GM03348 (cell line): Measurements from ENCODE around the gene PPIL6.

Experiments used
- DNase-seq: peaks from one replicate; pipeline ENCODE4 v3.0.0; 2012; ENCODE audit warnings: low spot score

PPIL6 gene

GRCh38 chr6:109440331-109441068 lies at the start of gene PPIL6, which contains the start of gene SMPD2:
PPIL6 (minus strand) TSS chr6:109440628; CDS start chr6:109440590, 38 bp downstream.
SMPD2 (plus strand) TSS chr6:109440724; CDS start chr6:109441122, 398 bp downstream.
- peak; percentile 98 for DNase-seq

GRCh38 chr6:109488001-109488400 lies 47.6 kb upstream of the PPIL6 start:
- DNase-seq, result no peak

GRCh38 chr6:109486068-109486467 lies 45.6 kb upstream of the PPIL6 start:
- DNase-seq, result no peak

DNA sequence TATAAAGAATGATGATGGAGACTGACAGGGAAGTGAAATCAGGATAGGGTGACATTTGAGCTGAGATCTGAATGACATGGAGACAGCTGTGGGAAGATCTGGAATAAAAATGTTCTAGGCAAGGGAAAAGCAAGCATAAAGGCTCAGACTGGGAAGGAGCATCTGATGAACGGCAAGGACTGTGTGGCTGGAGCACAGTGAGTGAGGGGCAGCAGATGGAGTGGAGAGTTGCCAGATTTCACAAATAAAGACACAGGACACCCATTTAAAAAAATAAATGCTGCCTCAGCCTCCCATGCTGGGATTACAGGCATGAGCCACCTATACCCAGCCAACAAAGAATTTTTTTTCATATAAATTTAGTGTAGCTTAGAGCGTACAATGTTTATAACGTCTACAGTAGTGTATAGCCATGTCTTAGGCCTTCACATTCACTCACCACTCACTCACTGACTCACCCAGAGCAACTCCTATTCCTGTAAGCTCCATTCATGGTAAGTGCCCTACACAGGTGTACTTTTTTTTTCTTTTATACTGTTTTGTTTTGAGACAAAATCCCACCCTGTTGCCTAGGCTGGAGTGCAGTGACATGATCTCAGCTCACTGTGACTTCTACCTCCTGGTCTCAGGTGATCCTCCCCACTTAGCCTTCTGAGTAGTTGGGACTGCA lies 45.0 kb upstream of the PPIL6 start:
- no peak for DNase-seq

DNA sequence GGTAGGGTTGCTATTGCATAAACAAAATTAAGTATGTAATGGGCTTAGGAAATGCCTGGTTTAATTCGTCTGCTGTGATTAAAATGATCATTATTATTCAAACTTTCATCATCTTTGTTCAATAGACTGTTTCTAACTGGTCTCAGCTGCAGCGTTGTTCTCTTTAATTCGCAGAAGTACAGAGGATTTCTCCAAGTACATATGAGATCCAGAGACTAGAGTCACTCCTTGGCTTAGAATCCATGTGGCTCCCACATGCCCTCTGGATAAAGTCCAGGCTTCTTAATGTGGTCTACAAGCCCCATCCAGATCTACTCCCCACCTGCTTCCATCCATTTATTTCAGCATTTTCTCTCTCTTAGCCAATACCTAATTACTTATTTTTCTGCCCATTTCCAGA lies 43.7 kb upstream of the PPIL6 start:
- no peak for DNase-seq

GRCh38 chr6:109483735-109484057 lies 43.3 kb upstream of the PPIL6 start:
- no peak for DNase-seq

DNA sequence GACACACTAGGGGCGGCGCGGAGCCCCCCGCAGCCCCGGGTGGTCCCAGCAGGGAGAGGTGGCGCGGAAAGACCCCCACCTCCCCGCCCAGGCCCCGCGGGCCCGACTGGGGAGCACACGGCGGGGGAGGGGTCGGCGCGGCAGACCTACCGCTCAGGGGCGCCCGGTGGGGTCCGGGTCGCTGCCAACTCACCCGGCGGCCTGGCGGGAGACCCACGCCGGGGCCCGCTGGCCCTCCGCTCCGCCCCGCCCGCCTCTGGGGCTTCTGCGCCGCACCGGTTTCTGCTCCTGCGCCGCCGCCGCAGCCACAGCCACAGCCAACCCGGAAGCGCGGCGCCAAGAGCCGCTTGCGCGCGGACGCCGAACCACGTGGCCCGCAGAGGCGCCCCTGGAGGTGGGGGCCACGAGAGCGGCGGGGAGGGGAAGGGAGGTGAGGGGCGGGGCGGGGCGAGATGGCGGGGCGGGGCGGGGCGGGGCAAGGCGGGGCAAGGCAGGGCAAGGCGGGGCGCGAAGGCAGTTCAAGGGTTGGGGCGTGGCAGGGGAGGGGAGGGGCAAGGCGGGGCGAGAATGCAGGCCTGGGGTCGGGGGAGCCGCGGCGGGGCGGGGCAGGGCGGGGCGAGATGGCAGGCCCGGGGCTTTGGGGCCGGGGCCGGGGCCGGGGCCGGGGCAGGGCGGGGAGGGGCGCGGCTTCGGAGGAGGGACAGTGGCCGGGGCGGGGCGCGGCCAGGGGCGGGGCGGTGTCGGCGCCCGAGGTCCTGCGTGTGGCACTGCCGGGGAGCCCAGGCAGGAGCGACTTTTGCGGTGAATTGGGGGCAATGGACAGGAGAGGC lies 42.7 kb upstream of the PPIL6 start, which contains the start of gene ZBTB24:
ZBTB24 (minus strand) TSS at position 315 of the 830 bp plus-strand sequence. CDS start 1,193 bp downstream, outside the sequence.
- peak; percentile 97 for DNase-seq

DNA sequence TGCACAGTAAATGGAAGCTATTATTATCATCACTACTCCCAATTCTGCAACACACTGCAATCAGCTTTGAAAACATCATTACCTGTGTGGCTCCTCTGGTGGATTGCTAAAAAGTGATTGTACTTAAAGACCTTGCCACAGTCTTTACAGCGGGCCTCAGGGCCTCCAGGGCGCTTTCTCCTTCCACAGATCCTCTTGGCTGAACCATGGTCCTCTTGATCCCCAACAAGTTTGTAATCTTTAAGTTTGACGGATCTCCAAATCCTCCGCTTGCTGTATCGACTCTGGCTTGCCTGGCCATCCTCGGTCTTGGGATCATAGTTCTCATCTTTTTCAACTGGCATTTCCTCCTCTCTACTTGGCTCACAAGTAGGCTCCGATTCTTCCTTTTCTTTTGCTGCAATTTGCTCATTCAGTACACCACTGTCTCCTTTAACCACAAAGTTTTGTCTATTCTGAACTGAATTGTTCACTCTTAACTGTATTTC lies 40.6 kb upstream of the PPIL6 start:
- no peak for DNase-seq

DNA sequence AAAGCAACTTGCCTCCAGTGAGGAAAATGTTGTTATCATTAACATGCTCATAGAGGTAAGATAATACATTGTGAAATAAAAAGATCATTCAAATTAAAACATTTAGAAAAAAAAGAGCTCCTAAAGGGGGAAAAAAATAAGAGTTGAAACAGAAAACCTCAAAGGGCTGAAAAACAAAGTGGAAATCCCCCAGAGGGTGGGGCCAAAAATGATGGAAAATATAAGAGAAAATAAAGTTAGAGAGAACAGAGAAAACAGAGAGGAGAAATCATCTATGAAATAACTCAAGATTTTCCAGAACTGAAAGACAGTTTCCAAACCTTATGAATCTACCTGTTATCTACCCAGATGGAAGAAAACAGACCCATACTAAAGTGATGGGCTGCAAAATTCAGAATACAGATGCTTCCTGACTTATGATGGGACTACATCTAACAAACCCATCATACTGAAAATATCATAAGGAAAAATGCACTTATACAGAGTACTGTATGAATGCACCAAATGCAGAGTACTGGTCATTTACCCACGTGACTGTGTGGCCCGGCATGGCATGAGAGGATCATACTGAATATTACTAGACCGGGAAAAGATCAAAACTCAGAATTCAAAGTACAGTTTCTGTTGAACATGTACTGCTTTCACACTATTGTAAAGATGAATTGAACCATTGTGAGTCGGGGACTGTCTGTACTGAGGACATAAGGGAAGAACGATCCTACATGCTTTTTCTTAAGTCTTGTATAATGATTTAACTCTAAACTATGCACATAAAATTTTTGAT lies 38.6 kb upstream of the PPIL6 start:
- DNase-seq, result no peak

GRCh38 chr6:109478222-109478805 lies 37.9 kb upstream of the PPIL6 start:
- no peak for DNase-seq

DNA sequence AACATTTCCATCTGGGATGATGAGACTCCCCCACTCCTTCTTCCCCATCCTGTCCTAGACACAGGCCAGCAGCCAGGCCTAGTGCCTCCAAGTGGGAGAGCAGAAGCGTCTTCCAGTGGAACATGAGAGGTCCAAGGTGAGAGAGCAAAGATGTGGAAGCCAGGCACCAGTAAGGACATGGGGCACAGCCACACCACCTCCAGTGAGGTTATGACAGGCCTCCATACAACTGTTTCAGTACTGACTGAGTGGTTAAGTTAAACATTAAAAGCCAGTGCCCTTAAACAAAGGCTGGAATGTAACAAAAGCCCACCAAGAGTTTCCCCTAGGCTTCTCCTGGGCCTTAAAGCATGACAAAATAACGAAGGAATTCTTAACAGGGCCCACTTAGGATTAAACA lies 37.3 kb upstream of the PPIL6 start:
- no peak for DNase-seq

DNA sequence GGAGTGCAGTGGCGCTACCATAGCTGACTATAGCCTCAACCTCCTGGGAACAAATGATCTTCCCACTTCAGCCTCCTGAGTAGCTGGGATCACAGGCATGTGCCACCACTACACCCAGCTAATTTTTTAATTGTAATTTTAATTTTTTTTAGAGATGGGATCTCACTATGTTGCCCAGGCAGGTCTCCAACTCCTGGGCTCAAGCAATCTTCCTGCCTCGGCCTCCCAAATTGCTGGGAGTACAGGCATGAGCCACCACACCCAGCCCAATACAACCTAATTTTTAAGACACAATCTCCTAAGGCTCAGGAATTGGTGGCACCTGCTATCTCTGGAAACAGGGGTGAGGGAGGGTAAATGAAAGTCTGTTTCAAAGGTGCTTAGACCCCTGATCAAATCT lies 36.8 kb upstream of the PPIL6 start:
- DNase-seq, result no peak

- no peak for DNase-seq
Measured at GRCh38 chr6:109475625-109476024, 35.2 kb upstream of the PPIL6 start.

- DNase-seq, result no peak
Measured at GRCh38 chr6:109474995-109475394, 34.6 kb upstream of the PPIL6 start.

- DNase-seq, result no peak
Measured at GRCh38 chr6:109473120-109473519, 32.7 kb upstream of the PPIL6 start.

DNA sequence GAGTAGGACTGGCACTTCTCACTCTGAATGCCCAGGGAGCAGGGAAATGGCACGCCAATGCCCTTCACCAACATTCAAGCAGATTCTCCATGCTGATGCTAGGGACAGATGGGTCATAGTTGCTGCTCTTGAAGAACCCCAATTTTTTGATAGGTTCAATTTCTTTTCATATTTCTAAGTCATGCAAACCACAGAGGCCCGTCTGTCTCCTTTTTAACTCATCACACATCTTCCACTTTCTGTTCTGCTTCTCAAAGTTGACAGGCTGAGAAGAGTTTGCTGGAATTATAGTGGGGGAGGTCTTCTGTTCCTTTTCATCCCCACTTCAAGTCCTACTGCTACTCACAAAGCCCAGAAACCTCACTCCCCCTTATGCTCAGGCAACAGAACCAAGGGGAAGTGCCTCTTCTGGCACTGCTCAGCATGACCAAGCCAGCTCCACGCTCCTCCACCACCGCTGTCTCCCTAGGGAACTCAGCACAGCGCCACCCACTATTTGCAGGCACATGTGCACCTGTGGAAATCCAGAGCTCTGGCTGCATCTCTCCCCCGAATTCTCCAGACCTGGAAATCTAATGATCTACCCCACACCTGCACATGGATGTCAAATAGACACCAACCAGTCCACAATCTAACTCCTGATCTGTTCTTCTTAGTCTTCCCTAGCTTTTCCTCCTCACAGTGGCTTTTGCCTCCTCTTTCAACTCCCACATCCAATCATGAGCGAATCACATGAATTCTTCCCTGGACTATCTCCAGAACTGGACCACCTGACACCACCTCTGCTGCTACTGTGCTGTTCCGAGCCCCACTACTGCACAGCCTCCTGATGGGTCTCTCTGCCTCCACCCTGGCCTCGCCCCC lies 31.9 kb upstream of the PPIL6 start:
- DNase-seq, result no peak

- DNase-seq, result no peak
Measured at GRCh38 chr6:109471105-109471810, 30.8 kb upstream of the PPIL6 start.

- DNase-seq, result no peak
Measured at GRCh38 chr6:109469591-109470189, 29.3 kb upstream of the PPIL6 start.

DNA sequence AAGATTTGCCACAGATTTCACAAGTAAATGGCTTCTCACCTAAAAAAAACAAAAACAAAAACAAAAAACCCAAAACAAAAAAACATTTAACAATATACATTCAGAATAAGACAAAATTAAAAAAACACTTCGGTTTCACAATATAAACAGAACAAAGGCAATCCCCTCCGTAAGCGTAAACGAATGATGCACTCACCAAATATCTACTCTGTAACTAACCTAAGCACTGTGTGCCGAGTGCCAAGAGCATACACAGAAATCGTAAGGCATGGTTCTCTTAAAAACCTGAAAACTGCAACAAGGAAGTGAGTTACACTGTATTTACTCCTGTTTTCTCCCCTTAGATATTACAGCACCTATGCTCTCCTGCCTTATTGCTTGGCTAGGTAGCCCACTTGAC lies 27.3 kb upstream of the PPIL6 start:
- no peak for DNase-seq
